NCI-H187 (cell line): ENCODE results near the gene PIK3R5.

Experiments used
- DNase-seq, 2 experiments: peaks; one replicate each; lab custom pipeline; 2025; lab: John Stamatoyannopoulos, UW

Gene PIK3R5

DNA sequence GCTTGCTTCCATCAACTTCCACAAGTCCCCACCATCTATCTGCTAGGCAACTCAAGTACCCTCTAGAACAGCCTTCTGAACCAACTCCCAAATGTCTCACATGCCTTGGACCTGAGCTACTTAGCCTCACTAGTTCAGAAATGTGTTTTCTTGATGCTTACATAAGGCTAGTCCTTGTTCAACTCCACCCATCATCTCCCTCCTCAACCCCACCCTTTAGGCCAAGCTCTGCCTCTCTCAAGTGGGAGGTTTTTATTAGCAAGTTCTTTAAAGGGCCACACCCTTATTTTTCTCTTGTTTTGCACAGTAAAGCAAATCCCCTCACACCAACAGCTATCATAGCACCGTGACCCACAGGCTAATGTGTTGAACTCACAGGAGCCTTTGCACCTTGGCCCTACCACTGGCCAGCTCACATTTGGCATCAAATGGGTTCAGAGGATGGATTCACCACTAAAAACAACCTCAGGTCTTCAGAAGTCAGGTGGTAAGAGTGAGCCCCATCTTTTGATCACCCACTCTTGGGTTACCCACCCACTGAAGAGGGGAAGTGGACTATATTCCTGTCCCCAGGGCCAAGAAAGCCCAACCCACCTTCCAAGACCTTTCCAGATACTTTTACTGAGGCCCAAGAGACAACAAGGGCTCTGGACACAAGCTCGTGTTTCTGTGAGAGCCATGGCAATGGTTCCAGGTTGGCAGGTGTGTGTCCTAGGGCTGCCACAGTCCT lies 12.2 kb downstream of the PIK3R5 start:
- DNase-seq = no peak

GRCh38 chr17:8952191-8952590 lies 13.3 kb downstream of the PIK3R5 start:
- no peak for DNase-seq

DNA sequence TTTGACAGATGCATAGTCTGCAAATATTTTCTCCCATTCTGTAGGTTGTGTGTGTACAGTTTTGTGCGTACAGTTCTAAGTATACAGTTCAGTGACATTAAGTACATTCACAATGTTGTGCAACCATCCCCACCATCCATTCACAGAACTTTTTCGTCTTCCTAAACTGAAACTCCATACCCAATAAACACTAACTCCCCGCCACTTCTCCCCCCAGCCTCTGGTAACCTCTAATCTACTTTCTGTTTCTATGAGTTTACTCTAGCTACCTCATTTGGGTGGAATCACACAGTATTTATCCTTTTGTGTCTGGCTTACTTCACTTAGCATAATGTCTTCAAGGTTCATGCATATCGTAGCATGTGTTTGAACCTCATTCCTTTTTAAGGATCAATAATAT lies 14.3 kb downstream of the PIK3R5 start:
- DNase-seq = no peak

DNA sequence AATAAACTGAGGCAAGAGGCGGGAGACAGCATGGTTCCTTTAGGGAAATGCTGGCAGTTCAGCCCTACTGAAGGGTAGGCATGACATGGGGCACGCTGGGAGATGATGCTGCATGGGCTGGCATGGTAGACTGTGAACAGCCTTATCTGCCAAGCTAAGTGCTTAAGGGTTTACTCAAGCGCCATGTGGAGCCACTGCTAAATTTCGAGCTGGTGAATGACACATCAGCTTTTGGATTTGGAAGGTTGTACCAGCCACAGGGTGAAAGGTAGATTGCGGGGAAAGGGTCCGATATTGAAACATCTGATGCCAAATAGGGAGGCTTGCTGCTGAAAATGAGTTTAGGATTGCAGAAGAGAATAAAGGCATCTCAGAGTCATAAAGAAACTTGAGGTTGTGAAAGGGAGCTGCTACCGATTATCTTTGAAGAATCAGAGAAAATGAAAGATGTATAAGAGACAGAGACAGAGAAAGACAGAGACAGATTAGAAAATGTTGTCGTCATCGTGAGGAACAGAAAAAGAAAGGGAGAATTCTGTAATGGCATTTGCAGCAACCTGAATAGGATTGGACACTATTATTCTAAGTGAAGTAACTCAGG lies 16.3 kb downstream of the PIK3R5 start:
- DNase-seq = no peak

- no peak for DNase-seq
These were observed 17.0 kb downstream of the PIK3R5 start for GRCh38 chr17:8948462-8948861.

DNA sequence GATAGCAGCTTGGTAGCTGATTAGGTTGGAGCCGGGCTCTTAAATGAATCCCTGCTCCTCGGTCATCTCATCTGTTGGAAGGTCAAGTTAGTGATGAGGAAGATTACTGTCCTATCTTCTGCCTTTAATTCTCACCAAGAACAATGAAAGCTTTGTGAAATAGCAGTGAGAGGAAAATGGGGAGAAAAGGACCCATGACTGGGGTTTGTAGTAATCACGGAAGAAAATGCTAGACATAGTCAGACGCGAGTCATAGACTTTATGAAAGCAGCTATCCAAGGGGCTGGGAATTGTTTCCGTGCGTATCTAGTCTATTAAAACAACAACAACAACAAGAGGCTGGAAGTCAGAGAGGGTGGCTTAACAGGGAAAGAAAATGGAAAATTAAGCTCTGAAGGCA lies 18.3 kb downstream of the PIK3R5 start:
- DNase-seq = no peak

DNA sequence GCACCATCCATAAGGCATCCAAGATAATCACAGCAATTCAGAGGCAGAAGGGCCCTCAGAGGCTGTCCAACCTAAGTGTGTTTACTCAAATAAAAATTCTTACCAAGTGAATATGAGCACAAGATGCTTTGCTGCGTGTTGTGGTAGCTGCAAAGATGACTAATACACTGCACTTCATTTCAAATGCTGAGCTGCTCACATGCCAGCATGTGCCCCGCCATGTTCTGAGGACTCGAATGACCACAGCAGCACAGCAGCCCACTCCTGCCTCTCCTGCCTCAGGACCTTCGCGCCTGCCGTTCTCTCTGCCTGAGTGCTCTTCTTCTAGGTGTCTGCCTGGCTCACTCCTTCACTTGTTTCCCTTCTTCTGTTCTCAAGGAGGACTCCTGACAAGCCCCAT lies 19.0 kb downstream of the PIK3R5 start:
- DNase-seq = no peak

- DNase-seq = no peak
These were observed 19.4 kb downstream of the PIK3R5 start for GRCh38 chr17:8946071-8946470.

DNA sequence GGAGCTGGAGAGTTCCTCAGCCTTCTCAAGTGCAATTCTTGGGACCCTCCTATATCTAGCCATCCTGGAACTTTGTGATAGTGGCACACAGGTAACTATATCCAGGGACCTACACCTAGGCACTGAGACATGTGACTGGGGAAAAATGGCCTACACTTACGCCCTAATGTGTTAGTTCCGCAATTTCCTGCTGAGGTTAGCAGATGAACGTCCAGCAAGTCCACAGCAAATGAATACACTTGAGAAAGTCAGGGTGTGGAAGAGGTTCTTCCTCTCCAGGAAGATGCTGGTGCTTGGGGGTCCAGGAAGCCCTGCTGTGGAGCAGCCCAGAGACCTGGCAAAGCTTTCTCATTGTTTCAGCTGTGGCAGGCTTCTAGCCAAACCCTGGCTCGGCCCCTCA lies 20.8 kb downstream of the PIK3R5 start:
- DNase-seq = no peak

DNA sequence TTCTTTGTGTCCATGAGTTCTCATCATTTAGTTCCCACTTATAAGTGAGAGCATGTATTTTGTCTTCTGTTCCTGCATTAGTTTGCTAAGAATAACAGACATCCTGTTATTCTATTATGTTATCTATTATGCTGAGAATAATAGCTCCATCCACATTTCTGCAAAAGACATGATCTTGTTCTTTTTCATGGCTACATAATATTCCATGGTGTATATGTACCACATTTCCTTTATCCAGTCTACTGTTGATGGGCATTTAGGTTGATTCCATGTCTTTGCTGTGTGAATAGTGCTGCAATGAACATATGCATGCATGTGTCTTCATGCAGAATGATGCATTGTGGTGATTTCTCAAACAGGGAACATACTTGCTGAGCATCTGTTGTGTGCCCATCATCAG lies 21.4 kb downstream of the PIK3R5 start:
- DNase-seq = no peak

- no peak for DNase-seq
These were observed 23.4 kb downstream of the PIK3R5 start for GRCh38 chr17:8941980-8942622.

GRCh38 chr17:8941520-8941919 lies 24.0 kb downstream of the PIK3R5 start:
- DNase-seq = no peak

DNA sequence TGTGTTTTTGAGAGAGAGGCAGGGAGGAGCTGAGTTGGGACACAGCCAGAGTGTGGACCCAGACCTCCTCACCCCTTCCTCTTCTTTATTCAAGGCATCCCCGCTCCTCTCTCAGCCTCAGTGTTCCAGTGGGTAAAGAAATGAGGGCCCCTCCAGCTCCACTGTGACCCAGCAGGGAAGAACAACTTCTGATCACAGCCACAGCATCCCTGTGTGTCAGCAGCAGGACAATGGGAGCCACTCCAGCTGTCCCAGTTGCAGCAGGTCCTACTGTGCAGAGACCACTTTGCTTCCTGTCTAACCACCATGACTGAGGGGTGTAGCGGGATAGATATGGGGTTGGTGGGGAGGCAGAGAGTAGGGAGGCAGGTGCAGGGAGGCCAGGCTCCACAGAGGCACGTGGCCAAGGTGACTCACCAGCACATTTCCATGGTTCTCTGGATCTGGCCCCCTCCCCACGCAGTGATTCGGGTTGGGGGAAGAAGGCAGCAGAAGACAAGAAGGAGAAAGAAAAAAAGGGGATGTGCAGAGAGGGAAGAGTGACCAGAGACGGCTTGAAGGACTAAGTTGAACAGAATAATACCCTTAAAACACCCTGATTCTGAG lies 24.5 kb downstream of the PIK3R5 start:
- no peak for DNase-seq

DNA sequence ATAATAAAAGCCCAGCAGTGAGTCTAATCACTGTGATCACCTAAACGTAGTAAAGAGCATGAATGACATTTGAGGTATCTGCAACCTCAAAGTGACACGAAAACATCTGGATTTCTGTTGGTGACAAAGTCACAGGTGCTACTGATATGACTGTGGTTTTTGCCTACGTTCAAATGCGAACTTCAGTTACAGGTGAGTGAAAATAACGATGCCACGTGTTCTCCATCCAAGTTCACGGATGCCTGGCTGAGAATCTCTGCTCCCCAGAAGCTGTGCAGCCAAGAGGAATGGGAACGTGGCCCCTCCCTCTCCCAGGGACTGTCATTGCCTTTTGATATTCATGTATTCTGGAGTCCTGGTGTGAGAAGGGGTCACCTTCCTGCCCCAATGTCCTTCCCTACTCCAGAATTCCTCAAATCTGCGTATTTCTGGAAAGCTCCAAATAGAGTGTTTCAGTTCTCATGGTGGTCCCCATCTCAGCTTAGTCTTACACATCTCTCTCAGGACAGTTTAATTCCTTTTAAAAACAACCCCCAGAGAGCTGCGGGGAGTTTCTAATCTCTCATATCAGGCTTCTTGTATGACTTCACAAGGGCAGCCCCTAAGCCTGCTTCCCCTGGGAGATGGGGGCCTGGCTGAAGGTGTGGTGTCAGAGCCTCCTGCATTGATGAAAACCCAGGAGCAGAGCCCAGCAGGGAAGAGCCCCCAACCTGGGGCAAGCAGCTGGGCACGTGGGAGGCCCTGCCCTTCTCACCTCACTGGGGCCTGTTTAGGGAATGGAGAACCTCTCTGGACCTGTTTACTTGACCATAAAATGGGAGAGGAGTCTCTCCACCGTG lies 25.8 kb downstream of the PIK3R5 start:
- DNase-seq = no peak

DNA sequence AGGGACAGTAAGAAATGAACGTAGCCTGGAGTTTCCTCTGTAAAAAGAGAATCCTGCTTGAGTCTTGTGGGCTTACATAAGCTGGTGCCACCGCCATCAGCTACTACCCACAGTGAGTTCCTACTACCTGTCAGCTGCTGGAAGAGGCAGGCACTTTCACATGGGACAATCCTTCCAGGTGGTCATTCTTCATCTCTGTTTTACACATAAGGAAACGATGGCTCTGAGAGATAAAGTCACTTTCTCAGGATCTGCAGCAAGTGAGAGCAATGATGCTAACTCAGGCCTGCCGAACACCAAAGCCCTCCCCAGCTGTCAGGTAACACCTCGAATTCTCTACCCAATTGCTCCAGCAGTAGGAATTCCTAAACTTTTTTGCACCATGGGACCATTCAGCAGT lies 26.6 kb downstream of the PIK3R5 start:
- DNase-seq = no peak

GRCh38 chr17:8935191-8935590 lies 30.3 kb downstream of the PIK3R5 start:
- no peak for DNase-seq

GRCh38 chr17:8934346-8934745 lies 31.2 kb downstream of the PIK3R5 start:
- DNase-seq = no peak

GRCh38 chr17:8930649-8931048 lies 34.9 kb downstream of the PIK3R5 start:
- no peak for DNase-seq

- no peak for DNase-seq
These were observed 37.2 kb downstream of the PIK3R5 start for GRCh38 chr17:8928347-8928746.

- no peak for DNase-seq
These were observed 38.1 kb downstream of the PIK3R5 start for GRCh38 chr17:8927395-8927794.

- no peak for DNase-seq
These were observed 39.7 kb downstream of the PIK3R5 start for GRCh38 chr17:8925808-8926207.

- no peak for DNase-seq
These were observed 40.4 kb downstream of the PIK3R5 start for GRCh38 chr17:8925141-8925540.
